K562 (cell line): ENCODE measurements around the gene ITGA2B. TPM values are rescaled to one million over a fixed set of nuclear protein-coding genes. Genes with fewer than 3 reads are reported as not detected.

ENCODE experiments used
- ATF7 ChIP-seq: fragments of 450-650 bp; IDR thresholded peaks from 2 replicates; pipeline ENCODE4 v1.7.1; 2014; ENCODE audit warnings: mild to moderate bottlenecking, moderate library complexity
- CREB1 ChIP-seq, 2 experiments: sonication (generic) in 1 of 2; formaldehyde crosslinking in 1 of 2; IDR thresholded peaks; 2 replicates each; pipeline versions ENCODE4 v1.6.1 to v1.8.0; 2012 to 2022; ENCODE audit warnings: inconsistent platforms in 1 of 2, mild to moderate bottlenecking in 1 of 2, missing genetic modification reagents in 1 of 2, moderate library complexity in 1 of 2
- CTBP1 ChIP-seq: fragments of 450-650 bp; IDR thresholded peaks from 2 replicates; pipeline ENCODE4 v1.6.1; 2016; ENCODE audit warnings: borderline replicate concordance
- CUX1 ChIP-seq: fragments of 200-800 bp; sonication (Bioruptor generic); IDR thresholded peaks from 2 replicates; pipeline ENCODE4 v1.6.1; 2016; ENCODE audit warnings: missing genetic modification characterization, missing compliant biosample characterization
- EP300 ChIP-seq: IDR thresholded peaks from 2 replicates; pipeline ENCODE4 v1.6.1; 2012; ENCODE audit warnings: low read length, improper control_type of control experiment
- ERF ChIP-seq: fragments of 450-650 bp; formaldehyde crosslinking; IDR thresholded peaks from 2 replicates; pipeline ENCODE4 v1.4.0; 2020; ENCODE audit warnings: mild to moderate bottlenecking, mixed read lengths
- ETS2 ChIP-seq: IDR thresholded peaks from 2 replicates; pipeline ENCODE4 v1.6.1; 2016; ENCODE audit warnings: borderline replicate concordance, missing genetic modification characterization, mild to moderate bottlenecking, moderate library complexity, missing compliant biosample characterization; ENCODE audit not compliant: poor library complexity, severe bottlenecking
- KDM5B ChIP-seq: fragments of 200-600 bp; sonication (generic); IDR thresholded peaks from 2 replicates; pipeline ENCODE4 v1.6.1; 2012; ENCODE audit warnings: low read depth, mild to moderate bottlenecking, moderate library complexity, low read length, control low read depth, inconsistent platforms; ENCODE audit not compliant: insufficient replicate concordance
- MCM3 ChIP-seq: fragments of 450-650 bp; IDR thresholded peaks from 2 replicates; pipeline ENCODE4 v1.6.1; 2016
- NEUROD1 ChIP-seq: fragments of 150-350 bp; IDR thresholded peaks from 2 replicates; pipeline ENCODE4 v1.6.1; 2014; ENCODE audit warnings: borderline replicate concordance, low read length, low read depth; ENCODE audit not compliant: partially characterized antibody
- NR4A1 ChIP-seq, 2 experiments: fragments of 250-450 bp in 1 of 2; fragments of 450-650 bp in 1 of 2; sonication (Bioruptor Pico) in 1 of 2; IDR thresholded peaks; 2 replicates each; pipeline versions ENCODE4 v1.4.0 to v1.6.1; 2016 to 2020; ENCODE audit warnings: mild to moderate bottlenecking in 2 of 2, missing compliant biosample characterization in 1 of 2, missing genetic modification characterization in 1 of 2, moderate library complexity in 1 of 2
- RBM39 ChIP-seq: fragments of 200-400 bp; formaldehyde crosslinking; optimal IDR thresholded peaks from 2 replicates; pipeline ENCODE3; 2018; ENCODE audit warnings: low read depth, low read length
- SREBF1 ChIP-seq: fragments of 150-350 bp; IDR thresholded peaks from 2 replicates; pipeline ENCODE4 v1.6.1; 2014; ENCODE audit warnings: antibody characterized with exemption, low read depth, low read length, borderline replicate concordance
- ZBTB7A ChIP-seq: IDR thresholded peaks from 2 replicates; pipeline ENCODE4 v1.6.1; 2011; ENCODE audit warnings: low read depth, mild to moderate bottlenecking, low read length, moderate library complexity, borderline replicate concordance; ENCODE audit not compliant: control insufficient read depth
- ZBTB8A ChIP-seq: fragments of 450-650 bp; IDR thresholded peaks from 2 replicates; pipeline ENCODE4 v1.6.1; 2018; ENCODE audit warnings: mild to moderate bottlenecking, moderate library complexity; ENCODE audit not compliant: partially characterized antibody
- ZNF175 ChIP-seq: fragments of 200-800 bp; sonication (Bioruptor generic); IDR thresholded peaks from 2 replicates; pipeline ENCODE4 v1.6.1; 2016; ENCODE audit warnings: low read depth, mild to moderate bottlenecking, missing genetic modification characterization, missing compliant biosample characterization
- ZNF239 ChIP-seq: fragments of 250-450 bp; sonication (Bioruptor Pico); IDR thresholded peaks from 2 replicates; pipeline ENCODE4 v1.4.0; 2020; ENCODE audit warnings: mild to moderate bottlenecking
- ZNF277 ChIP-seq: fragments of 250-450 bp; sonication (Bioruptor Pico); IDR thresholded peaks from 2 replicates; pipeline ENCODE4 v1.8.0; 2022; ENCODE audit warnings: inconsistent platforms, mild to moderate bottlenecking, moderate library complexity, borderline replicate concordance
- ZNF431 ChIP-seq: sonication (generic); formaldehyde crosslinking; IDR thresholded peaks from 2 replicates; pipeline ENCODE4 v1.8.0; 2022; ENCODE audit warnings: mild to moderate bottlenecking, missing genetic modification reagents
- ZNF696 ChIP-seq: fragments of 250-450 bp; sonication (Bioruptor Pico); conservative IDR thresholded peaks from 2 replicates; pipeline ENCODE4 v1.4.0; 2020; ENCODE audit warnings: mild to moderate bottlenecking, moderate library complexity
- polyA plus RNA-seq, 8 experiments: library from polyadenylated mRNA; depleted of rRNA in 4 of 8; stranded (reverse) in 5 of 8; unstranded in 3 of 8; fragments of >200 nt; fragmentation: Nextera tagmentation in 2 of 8; fragmentation: Illumina TruSeq in 1 of 8; extraction: Ambion mirVana in 2 of 8; extraction: Trizol in 1 of 8; gene quantifications; 2 replicates each; pipeline versions ENCODE4 v1.2.1 to v1.2.3, GENCODE V29; 2011 to 2014; ENCODE audit warnings: inconsistent platforms in 1 of 8, missing spikeins in 1 of 8
- total RNA-seq, 7 experiments: library from RNA; depleted of rRNA in 6 of 7; stranded (reverse); fragments of >200 nt in 6 of 7; fragmentation: Illumina TruSeq in 2 of 7; extraction: Trizol in 2 of 7; gene quantifications; 2 replicates each; pipeline versions ENCODE4 v1.2.1 to v1.2.3, GENCODE V29; 2011 to 2021; ENCODE audit warnings: low replicate concordance in 1 of 7

The ITGA2B gene
- total and polyA plus RNA-seq, 9 of the 15 experiments (the other 6 are each of a cell fraction or from before 2014, with no cell fraction given): 1.1 to 26.4 (median 5.6) TPM

- TF ChIP-seq ZNF175 (CRISPR knock-in tag): no peak
- no peak for TF ChIP-seq ZNF431
- no peak for TF ChIP-seq NR4A1 (CRISPR knock-in tag; IDR thresholded peaks at IDR 0.05)
- TF ChIP-seq NR4A1 (tag; IDR thresholded peaks at IDR 0.05): no peak
- no peak for TF ChIP-seq SREBF1
- TF ChIP-seq CREB1 (IDR thresholded peaks at IDR 0.05): peak; percentile 68
- no peak; the same call in 1 of the 2 replicates for TF ChIP-seq CREB1 (CRISPR knock-in tag; IDR thresholded peaks at IDR 0.05)
- no peak for TF ChIP-seq ATF7
- peak; percentile 58 for TF ChIP-seq ZNF239 (CRISPR knock-in tag)
- peak; percentile 81; the same call in 1 of the 2 replicates for TF ChIP-seq ERF (CRISPR knock-in tag)
- TF ChIP-seq ETS2 (tag): no peak
- TF ChIP-seq MCM3: no peak
- TF ChIP-seq ZBTB7A: no peak; the same call in 1 of the 2 replicates
- TF ChIP-seq ZBTB8A: no peak
- no peak for TF ChIP-seq ZNF277 (CRISPR knock-in tag)
- no peak for TF ChIP-seq RBM39
- TF ChIP-seq NEUROD1: peak; percentile 64
- no peak for TF ChIP-seq ZNF696 (CRISPR knock-in tag)
- peak; percentile 75 for TF ChIP-seq KDM5B
- no peak for TF ChIP-seq EP300
- TF ChIP-seq CTBP1: peak; percentile 91
- TF ChIP-seq CUX1 (CRISPR knock-in tag): no peak
Measured at GRCh38 chr17:44324571-44325275, 64.7 kb downstream of the ITGA2B start, which contains the start of gene SLC25A39 (continued).
